Spleen (tissue), 7 donors: Measurements from ENCODE around the gene HOXA5.

Source experiments
- CTCF ChIP-seq, 11 experiments: fragments of 200-600 bp in 7 of 11; fragments of 450-650 bp in 4 of 11; sonication (generic) in 4 of 11; IDR thresholded peaks in 8 of 11; conservative IDR thresholded peaks in 3 of 11; 1 replicate in 7 of 11; 2 replicates in 4 of 11; pipeline versions ENCODE4 v1.4.0 to v1.8.0; 2016 to 2021; ENCODE audit warnings: antibody characterized with exemption in 11 of 11, inconsistent platforms in 4 of 11, mild to moderate bottlenecking in 1 of 11
- POLR2AphosphoS5 ChIP-seq, 3 donors: sonication (generic); formaldehyde crosslinking; IDR thresholded peaks; one replicate each; pipeline ENCODE4 v1.5.1; 2017; ENCODE audit warnings: antibody characterized with exemption in 3 of 3
- donor health status: DM: no; HTN: no; CAD: no; lungs with moderate emphysema.
- donor health status: DM: no; HTN: no; CAD: no.
- donor health status: DM: no; HTN: no; CAD: no.

- no peak for TF ChIP-seq POLR2AphosphoS5 (IDR thresholded peaks at IDR 0.05)
- TF ChIP-seq CTCF (IDR thresholded peaks at IDR 0.05 in 8 of 11, conservative IDR thresholded peaks at IDR 0.05 in 3 of 11), result no peak
Observed at GRCh38 chr7:27099453-27100370, 43.8 kb downstream of the HOXA5 start.
